Stimulated activated CD4-positive, alpha-beta T cell treated with anti-CD3 and anti-CD28 coated beads, Interleukin-12 subunit alpha, Interleukin-12 subunit beta, amount 100 ng/mL, for 24 hours (primary cell): ENCODE measurements around the gene ABCA4.

Source experiments
- DNase-seq, 2 experiments: peaks; one replicate each; pipeline ENCODE4 v3.0.0-alpha.2; 2020; ENCODE audit warnings: low read depth in 2 of 2

ABCA4 gene

GRCh38 chr1:94122201-94122970 lies 1.4 kb upstream of the ABCA4 start:
- DNase-seq: no peak

- DNase-seq: no peak
These were observed 468 bp upstream of the ABCA4 start for GRCh38 chr1:94121411-94121821.

GRCh38 chr1:94120570-94120901 lies 412 bp downstream of the ABCA4 start:
- no peak for DNase-seq

- DNase-seq: no peak
These were observed 965 bp downstream of the ABCA4 start for GRCh38 chr1:94119796-94120569.

- DNase-seq: no peak
These were observed 1.6 kb downstream of the ABCA4 start for GRCh38 chr1:94119306-94119705.

- DNase-seq: no peak
These were observed 2.5 kb downstream of the ABCA4 start for GRCh38 chr1:94118471-94118870.

GRCh38 chr1:94118013-94118412 lies 2.9 kb downstream of the ABCA4 start:
- DNase-seq: no peak

- no peak for DNase-seq
These were observed 3.6 kb downstream of the ABCA4 start for GRCh38 chr1:94117259-94117851.

- no peak for DNase-seq
These were observed 5.0 kb downstream of the ABCA4 start for GRCh38 chr1:94115900-94116436.

- DNase-seq: no peak
These were observed 5.6 kb downstream of the ABCA4 start for GRCh38 chr1:94115254-94115899.

- no peak for DNase-seq
These were observed 7.2 kb downstream of the ABCA4 start for GRCh38 chr1:94113589-94114226.

- DNase-seq: no peak
These were observed 9.1 kb downstream of the ABCA4 start for GRCh38 chr1:94111879-94112278.

GRCh38 chr1:94110946-94111740 lies 9.8 kb downstream of the ABCA4 start:
- no peak for DNase-seq

- no peak for DNase-seq
These were observed 10.8 kb downstream of the ABCA4 start for GRCh38 chr1:94110021-94110761.

GRCh38 chr1:94109478-94109877 lies 11.5 kb downstream of the ABCA4 start:
- DNase-seq: no peak

- DNase-seq: no peak
These were observed 13.8 kb downstream of the ABCA4 start for GRCh38 chr1:94107141-94107540.

- no peak for DNase-seq
These were observed 14.2 kb downstream of the ABCA4 start for GRCh38 chr1:94106716-94107115.

GRCh38 chr1:94105957-94106529 lies 14.9 kb downstream of the ABCA4 start:
- no peak for DNase-seq

- DNase-seq: no peak
These were observed 15.4 kb downstream of the ABCA4 start for GRCh38 chr1:94105581-94105952.
